CD4-positive, alpha-beta T cell treated with Interferon gamma for 1 hour (primary cell): ENCODE measurements around the gene PLA2G2A.
"Not testable (repeated sequence)": the region's sequence is repeated elsewhere in the genome, so short reads cannot be mapped to it uniquely, and the experiment has no call there.

Experiments used
- DNase-seq: peaks from one replicate; pipeline ENCODE4 v3.0.0-alpha.2; 2020

Gene PLA2G2A

GRCh38 chr1:19979494-19979977 lies at the start of gene PLA2G2A:
Gene PLA2G2A, minus strand, starts transcription at chr1:19979618. Its CDS starts 845 bp downstream, at chr1:19978773.
- DNase-seq: no peak

GRCh38 chr1:20028726-20029125 lies 49.3 kb upstream of the PLA2G2A start:
- no peak for DNase-seq

- no peak for DNase-seq
Observed at GRCh38 chr1:20028125-20028524, 48.7 kb upstream of the PLA2G2A start.

GRCh38 chr1:20017741-20018140 lies 38.3 kb upstream of the PLA2G2A start:
- no peak for DNase-seq

- DNase-seq: no peak
Observed at GRCh38 chr1:20014153-20014552, 34.7 kb upstream of the PLA2G2A start.

- no peak for DNase-seq
Observed at GRCh38 chr1:20010016-20010415, 30.6 kb upstream of the PLA2G2A start.

GRCh38 chr1:20009212-20009611 lies 29.8 kb upstream of the PLA2G2A start:
- DNase-seq: no peak

GRCh38 chr1:20008391-20008841 lies 29.0 kb upstream of the PLA2G2A start:
- no peak for DNase-seq

GRCh38 chr1:19998823-19999222 lies 19.4 kb upstream of the PLA2G2A start:
- DNase-seq: not testable (repeated sequence)

GRCh38 chr1:19990689-19991088 lies 11.3 kb upstream of the PLA2G2A start:
- DNase-seq: no peak

- not testable (repeated sequence) for DNase-seq
Observed at GRCh38 chr1:19990182-19990582, 10.8 kb upstream of the PLA2G2A start.

- no peak for DNase-seq
Observed at GRCh38 chr1:19988267-19989006, 9.0 kb upstream of the PLA2G2A start.

GRCh38 chr1:19987719-19988118 lies 8.3 kb upstream of the PLA2G2A start:
- no peak for DNase-seq

- DNase-seq: not testable (repeated sequence)
Observed at GRCh38 chr1:19984409-19985016, 5.1 kb upstream of the PLA2G2A start.

- no peak for DNase-seq
Observed at GRCh38 chr1:19981507-19982312, 2.3 kb upstream of the PLA2G2A start.

- no peak for DNase-seq
Observed at GRCh38 chr1:19981170-19981506, 1.7 kb upstream of the PLA2G2A start.

GRCh38 chr1:19980314-19980713 lies 896 bp upstream of the PLA2G2A start:
- DNase-seq: no peak

GRCh38 chr1:19978143-19978542 lies 1.3 kb downstream of the PLA2G2A start:
- DNase-seq: no peak

GRCh38 chr1:19976317-19977003 lies 3.0 kb downstream of the PLA2G2A start:
- DNase-seq: no peak

- DNase-seq: no peak
Observed at GRCh38 chr1:19975423-19976193, 3.8 kb downstream of the PLA2G2A start.

- no peak for DNase-seq
Observed at GRCh38 chr1:19974822-19975416, 4.5 kb downstream of the PLA2G2A start.

GRCh38 chr1:19973616-19974015 lies 5.8 kb downstream of the PLA2G2A start:
- DNase-seq: no peak
